ENCODE measurements around the gene BCAR1. TPM values are rescaled to one million over a fixed set of nuclear protein-coding genes. Genes with fewer than 3 reads are reported as not detected.
"Not testable (repeated sequence)": the region's sequence is repeated elsewhere in the genome, so short reads cannot be mapped to it uniquely, and the experiment has no call there.

The BCAR1 gene
- total RNA-seq, 1 donor from 2014 or later = 0.59 TPM

GRCh38 chr16:75282466-75283281 is 31.2 kb upstream of the BCAR1 start:
- peaks cover 22% of the 10 kb centered on the region for H3K27me3 Mint-ChIP-seq (ENCODE audit: low read depth)
- intact Hi-C loops (cut with micrococcal nuclease) = no loop called here
- no peak overlapping the region for H3K4me3 Mint-ChIP-seq (ENCODE audit: low read depth)

GRCh38 chr16:75281826-75282225 is 30.4 kb upstream of the BCAR1 start:
- H3K4me3 Mint-ChIP-seq (ENCODE audit: low read depth) = no peak overlapping the region
- peaks cover 7% of the 10 kb centered on the region for H3K36me3 Mint-ChIP-seq (ENCODE audit: low read depth)
- H3K4me1 Mint-ChIP-seq (ENCODE audit: low read depth) = no peaks in the 10 kb centered on the region
- intact Hi-C loops (cut with micrococcal nuclease) = no loop called here
- no peak for DNase-seq (ENCODE audit: low spot score)
- H3K9me3 Mint-ChIP-seq = no peaks in the 10 kb centered on the region
- H3K27me3 Mint-ChIP-seq (ENCODE audit: low read depth) = peaks cover 26% of the 10 kb centered on the region
- no peak overlapping the region for H3K27ac Mint-ChIP-seq

More at GRCh38 chr16:75282466-75283281, 31.2 kb upstream of the BCAR1 start:
- no peaks in the 10 kb centered on the region for H3K4me1 Mint-ChIP-seq (ENCODE audit: low read depth)
- H3K9me3 Mint-ChIP-seq = no peaks in the 10 kb centered on the region
- H3K36me3 Mint-ChIP-seq (ENCODE audit: low read depth) = peaks cover 7% of the 10 kb centered on the region
- no peak for DNase-seq (ENCODE audit: low spot score)
- no peak overlapping the region for H3K27ac Mint-ChIP-seq

GRCh38 chr16:75281009-75281408 is 29.6 kb upstream of the BCAR1 start:
- H3K27me3 Mint-ChIP-seq (ENCODE audit: low read depth) = peaks cover 26% of the 10 kb centered on the region
- intact Hi-C loops (cut with micrococcal nuclease); DNase-seq (ENCODE audit: low spot score); H3K4me1 Mint-ChIP-seq (ENCODE audit: low read depth); H3K36me3 Mint-ChIP-seq (ENCODE audit: low read depth); H3K4me3 Mint-ChIP-seq (ENCODE audit: low read depth); H3K27ac Mint-ChIP-seq; H3K9me3 Mint-ChIP-seq: not testable (repeated sequence)

DNA sequence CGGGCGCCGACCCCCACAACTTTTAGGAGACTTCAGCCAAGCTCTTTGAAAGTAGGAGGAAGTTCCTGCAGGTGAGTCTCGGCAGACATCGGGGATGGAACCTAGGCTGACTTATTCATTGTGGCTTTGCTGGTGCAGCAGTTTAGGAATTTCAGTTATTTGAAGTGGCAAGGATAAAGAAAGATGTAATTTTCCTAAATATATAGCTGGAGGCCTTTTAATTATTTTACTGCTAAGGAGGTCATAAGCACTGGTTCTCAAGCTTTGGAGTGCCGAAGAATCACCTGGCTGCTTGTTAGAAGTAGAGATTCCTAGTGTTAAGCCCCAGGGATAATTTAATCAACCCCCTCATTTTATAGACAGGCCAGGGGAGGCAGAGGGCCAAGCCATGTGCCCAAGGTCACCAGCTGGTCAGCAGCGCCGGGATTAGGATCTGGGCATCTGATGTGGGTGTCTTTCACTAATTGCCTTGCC is 28.9 kb upstream of the BCAR1 start:
- H3K9me3 Mint-ChIP-seq = no peaks in the 10 kb centered on the region
- DNase-seq (ENCODE audit: low spot score) = no peak
- intact Hi-C loops (cut with micrococcal nuclease) = no loop called here

GRCh38 chr16:75279305-75279704 is 27.9 kb upstream of the BCAR1 start:
- no peak overlapping the region for H3K27ac Mint-ChIP-seq
- no peaks in the 10 kb centered on the region for H3K9me3 Mint-ChIP-seq
- H3K36me3 Mint-ChIP-seq (ENCODE audit: low read depth) = no peaks in the 10 kb centered on the region
- DNase-seq (ENCODE audit: low spot score) = no peak
- no peak overlapping the region for H3K4me3 Mint-ChIP-seq (ENCODE audit: low read depth)
- H3K4me1 Mint-ChIP-seq (ENCODE audit: low read depth) = no peaks in the 10 kb centered on the region
- intact Hi-C loops (cut with micrococcal nuclease) = no loop called here
- peaks cover 32% of the 10 kb centered on the region for H3K27me3 Mint-ChIP-seq (ENCODE audit: low read depth)

More for the DNA sequence above, 28.9 kb upstream of the BCAR1 start:
- Mint-ChIP-seq H3K27me3 (ENCODE audit: low read depth) (peaks cover 24% of the 10 kb centered on the region), H3K4me3 (ENCODE audit: low read depth) (no peak overlapping the region), H3K4me1 (ENCODE audit: low read depth) (no peaks in the 10 kb centered on the region), H3K27ac (no peak overlapping the region), H3K36me3 (ENCODE audit: low read depth) (no peaks in the 10 kb centered on the region)

GRCh38 chr16:75273054-75273925 is 21.9 kb upstream of the BCAR1 start:
- Mint-ChIP-seq H3K27ac (no peak overlapping the region), H3K4me1 (ENCODE audit: low read depth) (no peaks in the 10 kb centered on the region), H3K9me3 (no peaks in the 10 kb centered on the region), H3K36me3 (ENCODE audit: low read depth) (no peaks in the 10 kb centered on the region), H3K27me3 (ENCODE audit: low read depth) (peaks cover 29% of the 10 kb centered on the region), H3K4me3 (ENCODE audit: low read depth) (no peak overlapping the region)
- no peak for DNase-seq (ENCODE audit: low spot score)
- intact Hi-C loops (cut with micrococcal nuclease) = no loop called here

DNA sequence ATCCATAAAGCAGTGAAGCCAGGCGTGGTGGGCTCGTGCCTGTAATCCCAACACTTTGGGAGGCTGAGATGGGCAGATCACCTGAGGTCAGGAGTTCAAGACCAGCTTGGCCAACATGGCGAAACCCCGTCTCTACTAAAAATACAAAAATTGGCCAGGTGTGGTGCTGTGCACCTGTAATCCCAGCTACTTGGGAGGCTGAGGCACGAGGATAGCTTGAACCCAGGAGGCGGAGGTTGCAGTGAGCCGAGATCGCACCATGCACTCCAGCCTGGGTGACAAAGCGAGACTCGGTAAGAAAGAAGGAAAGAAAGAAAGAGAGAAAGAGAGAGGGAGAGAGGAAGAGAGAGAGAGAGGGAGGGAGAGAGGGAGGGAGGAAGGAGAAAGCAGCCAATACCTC is 21.2 kb upstream of the BCAR1 start:
- H3K9me3 Mint-ChIP-seq; H3K36me3 Mint-ChIP-seq (ENCODE audit: low read depth); intact Hi-C loops (cut with micrococcal nuclease); H3K27ac Mint-ChIP-seq; H3K4me1 Mint-ChIP-seq (ENCODE audit: low read depth); DNase-seq (ENCODE audit: low spot score); H3K4me3 Mint-ChIP-seq (ENCODE audit: low read depth): not testable (repeated sequence)
- H3K27me3 Mint-ChIP-seq (ENCODE audit: low read depth) = peaks cover 26% of the 10 kb centered on the region

DNA sequence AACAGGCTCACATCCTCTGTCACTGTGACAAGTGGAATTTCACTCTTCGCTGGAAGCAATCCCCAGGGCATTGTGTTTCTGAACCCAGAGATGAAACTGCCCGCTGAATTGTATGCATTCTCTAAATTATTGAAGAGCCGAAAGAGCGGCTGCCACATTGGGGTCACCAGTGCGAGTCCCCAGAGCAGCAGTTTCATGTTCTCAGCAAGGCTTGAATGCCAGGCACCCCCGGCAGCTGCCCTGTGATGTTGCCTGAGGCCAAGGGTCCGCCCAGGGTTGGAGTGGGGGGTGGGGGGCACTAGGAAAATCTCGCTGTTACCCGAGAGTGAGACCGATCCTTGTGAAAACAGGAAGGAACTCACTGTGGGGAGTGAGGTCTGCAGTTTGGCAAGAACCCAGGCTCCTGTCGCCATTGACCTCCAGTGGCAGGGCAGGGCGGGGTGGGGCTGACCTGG is 20.7 kb upstream of the BCAR1 start:
- H3K27ac Mint-ChIP-seq = no peak overlapping the region
- H3K4me1 Mint-ChIP-seq (ENCODE audit: low read depth) = no peaks in the 10 kb centered on the region
- intact Hi-C loops (cut with micrococcal nuclease) = no loop called here
- no peak for DNase-seq (ENCODE audit: low spot score)
- no peak overlapping the region for H3K4me3 Mint-ChIP-seq (ENCODE audit: low read depth)
- H3K27me3 Mint-ChIP-seq (ENCODE audit: low read depth) = peaks cover 24% of the 10 kb centered on the region
- no peaks in the 10 kb centered on the region for H3K36me3 Mint-ChIP-seq (ENCODE audit: low read depth)
- H3K9me3 Mint-ChIP-seq = no peaks in the 10 kb centered on the region

GRCh38 chr16:75271441-75272096 is 20.1 kb upstream of the BCAR1 start:
- Mint-ChIP-seq H3K27me3 (ENCODE audit: low read depth) (peaks cover 25% of the 10 kb centered on the region), H3K4me1 (ENCODE audit: low read depth) (no peaks in the 10 kb centered on the region), H3K4me3 (ENCODE audit: low read depth) (no peak overlapping the region), H3K36me3 (ENCODE audit: low read depth) (no peaks in the 10 kb centered on the region), H3K9me3 (no peaks in the 10 kb centered on the region), H3K27ac (no peak overlapping the region)
- intact Hi-C loops (cut with micrococcal nuclease) = no loop called here
- no peak for DNase-seq (ENCODE audit: low spot score)

DNA sequence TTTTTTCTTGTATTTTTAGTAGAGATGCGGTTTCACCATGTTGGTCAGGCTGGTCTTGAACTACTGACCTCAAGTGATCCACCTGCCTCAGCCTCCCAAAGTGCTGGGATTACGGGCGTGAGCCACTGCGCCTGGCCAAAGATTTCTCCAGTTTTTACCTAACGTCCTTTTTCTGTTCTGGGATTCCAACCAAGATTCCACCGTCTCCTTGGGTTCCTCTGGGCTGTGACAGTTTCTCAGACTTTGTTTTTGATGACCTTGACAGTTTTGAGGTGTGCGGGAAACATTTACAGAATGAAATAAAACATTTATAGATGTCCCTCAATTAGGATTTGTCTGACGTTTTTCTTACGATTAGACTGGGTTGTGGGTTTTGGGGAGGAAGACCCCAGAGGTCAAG is 17.9 kb upstream of the BCAR1 start:
- H3K36me3 Mint-ChIP-seq (ENCODE audit: low read depth); DNase-seq (ENCODE audit: low spot score); H3K4me3 Mint-ChIP-seq (ENCODE audit: low read depth); H3K9me3 Mint-ChIP-seq; intact Hi-C loops (cut with micrococcal nuclease); H3K27ac Mint-ChIP-seq; H3K4me1 Mint-ChIP-seq (ENCODE audit: low read depth): not testable (repeated sequence)
- peaks cover 26% of the 10 kb centered on the region for H3K27me3 Mint-ChIP-seq (ENCODE audit: low read depth)

DNA sequence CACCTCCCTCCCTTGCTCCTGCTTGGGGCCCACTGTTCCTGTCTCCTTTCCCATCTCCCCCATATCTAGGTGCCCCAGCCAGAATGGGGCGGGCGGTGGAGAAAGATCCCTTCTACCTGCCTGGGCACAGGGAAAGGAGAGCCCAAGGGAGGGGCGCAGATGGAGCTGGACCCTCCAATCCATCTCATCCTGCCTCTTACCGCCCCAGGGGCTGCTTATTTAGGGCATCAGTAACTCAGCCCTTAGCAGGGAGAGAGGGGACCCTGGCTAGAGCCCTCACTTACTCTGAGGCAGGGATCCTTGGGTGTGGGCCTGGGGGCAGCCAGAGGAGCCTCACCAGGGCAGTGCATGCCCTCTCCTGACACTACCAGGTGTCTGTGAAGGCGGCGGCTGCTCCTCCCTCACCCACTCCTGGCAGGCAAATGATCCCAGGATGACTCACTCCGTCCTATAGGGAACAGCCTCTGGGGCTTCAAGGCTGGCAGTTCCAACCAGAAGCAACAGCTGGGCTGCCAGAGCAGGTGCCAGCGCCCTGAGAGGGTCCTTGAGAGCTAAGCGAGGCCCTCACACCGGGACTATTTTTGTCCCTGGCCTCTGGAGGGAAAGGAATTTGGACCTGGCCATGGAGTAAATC is 16.3 kb upstream of the BCAR1 start:
- H3K27me3 Mint-ChIP-seq (ENCODE audit: low read depth) = peaks cover 31% of the 10 kb centered on the region
- no peaks in the 10 kb centered on the region for H3K36me3 Mint-ChIP-seq (ENCODE audit: low read depth)
- no peaks in the 10 kb centered on the region for H3K9me3 Mint-ChIP-seq
- H3K4me1 Mint-ChIP-seq (ENCODE audit: low read depth) = no peaks in the 10 kb centered on the region
- H3K4me3 Mint-ChIP-seq (ENCODE audit: low read depth) = no peak overlapping the region
- DNase-seq (ENCODE audit: low spot score) = no peak
- intact Hi-C loops (cut with micrococcal nuclease) = no loop called here
- H3K27ac Mint-ChIP-seq = no peak overlapping the region
